ENCODE measurements around the gene PDCL2. TPM values are rescaled to one million over a fixed set of nuclear protein-coding genes. Genes with fewer than 3 reads are reported as not detected.

Gene PDCL2
- total RNA-seq, 1 donor = not detected

DNA sequence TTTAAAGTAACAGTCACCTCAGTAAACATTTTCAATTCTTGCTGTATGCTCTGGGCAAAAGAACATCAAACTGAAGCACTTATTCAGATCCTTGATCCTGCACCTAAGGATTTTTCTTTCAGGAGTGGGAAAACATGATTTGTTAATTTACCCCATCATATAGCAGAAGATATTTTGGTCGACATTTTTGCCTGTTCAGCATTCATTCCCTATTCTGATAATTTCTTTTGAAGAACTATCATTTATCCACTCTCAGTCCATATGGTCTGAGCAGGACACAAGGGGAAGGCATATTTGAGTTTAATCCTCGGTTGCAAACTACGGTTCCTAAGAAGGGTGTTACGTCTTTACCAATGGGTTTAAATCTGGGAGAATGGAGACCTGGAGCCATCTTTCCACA lies 44.1 kb downstream of the PDCL2 start:
- peak overlapping the region; percentile 67 for H3K4me3 ChIP-seq (ENCODE audit: low read depth, low read length)
- DNase-seq (ENCODE audit: low read depth) = no peak
- TF ChIP-seq, protein P1, sequence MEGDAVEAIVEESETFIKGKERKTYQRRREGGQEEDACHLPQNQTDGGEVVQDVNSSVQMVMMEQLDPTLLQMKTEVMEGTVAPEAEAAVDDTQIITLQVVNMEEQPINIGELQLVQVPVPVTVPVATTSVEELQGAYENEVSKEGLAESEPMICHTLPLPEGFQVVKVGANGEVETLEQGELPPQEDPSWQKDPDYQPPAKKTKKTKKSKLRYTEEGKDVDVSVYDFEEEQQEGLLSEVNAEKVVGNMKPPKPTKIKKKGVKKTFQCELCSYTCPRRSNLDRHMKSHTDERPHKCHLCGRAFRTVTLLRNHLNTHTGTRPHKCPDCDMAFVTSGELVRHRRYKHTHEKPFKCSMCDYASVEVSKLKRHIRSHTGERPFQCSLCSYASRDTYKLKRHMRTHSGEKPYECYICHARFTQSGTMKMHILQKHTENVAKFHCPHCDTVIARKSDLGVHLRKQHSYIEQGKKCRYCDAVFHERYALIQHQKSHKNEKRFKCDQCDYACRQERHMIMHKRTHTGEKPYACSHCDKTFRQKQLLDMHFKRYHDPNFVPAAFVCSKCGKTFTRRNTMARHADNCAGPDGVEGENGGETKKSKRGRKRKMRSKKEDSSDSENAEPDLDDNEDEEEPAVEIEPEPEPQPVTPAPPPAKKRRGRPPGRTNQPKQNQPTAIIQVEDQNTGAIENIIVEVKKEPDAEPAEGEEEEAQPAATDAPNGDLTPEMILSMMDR (IDR thresholded peaks at IDR 0.05; ENCODE audit: insufficient read depth, low read depth, low read length) = no peak

DNA sequence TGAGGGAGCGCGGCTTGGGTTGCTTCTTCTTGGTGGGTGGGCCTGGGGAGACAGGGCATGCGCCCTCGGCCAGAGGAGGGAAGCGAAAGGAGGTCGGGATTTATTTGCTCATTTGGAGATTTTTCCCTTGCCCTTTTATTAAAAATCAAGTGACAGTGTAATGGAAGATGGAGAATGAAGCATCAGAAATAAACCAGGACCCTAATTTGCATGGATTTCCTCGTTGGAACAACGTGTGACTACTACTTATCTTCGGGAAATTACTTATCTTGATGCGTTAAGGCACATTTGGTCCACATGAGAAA lies 44.6 kb downstream of the PDCL2 start:
- TF ChIP-seq, protein P1 (IDR thresholded peaks at IDR 0.05; ENCODE audit: insufficient read depth, low read depth, low read length) = no peak
- H3K4me3 ChIP-seq (ENCODE audit: low read depth, low read length) = peak overlapping the region; percentile 67
- no peak for DNase-seq (ENCODE audit: low read depth)

DNA sequence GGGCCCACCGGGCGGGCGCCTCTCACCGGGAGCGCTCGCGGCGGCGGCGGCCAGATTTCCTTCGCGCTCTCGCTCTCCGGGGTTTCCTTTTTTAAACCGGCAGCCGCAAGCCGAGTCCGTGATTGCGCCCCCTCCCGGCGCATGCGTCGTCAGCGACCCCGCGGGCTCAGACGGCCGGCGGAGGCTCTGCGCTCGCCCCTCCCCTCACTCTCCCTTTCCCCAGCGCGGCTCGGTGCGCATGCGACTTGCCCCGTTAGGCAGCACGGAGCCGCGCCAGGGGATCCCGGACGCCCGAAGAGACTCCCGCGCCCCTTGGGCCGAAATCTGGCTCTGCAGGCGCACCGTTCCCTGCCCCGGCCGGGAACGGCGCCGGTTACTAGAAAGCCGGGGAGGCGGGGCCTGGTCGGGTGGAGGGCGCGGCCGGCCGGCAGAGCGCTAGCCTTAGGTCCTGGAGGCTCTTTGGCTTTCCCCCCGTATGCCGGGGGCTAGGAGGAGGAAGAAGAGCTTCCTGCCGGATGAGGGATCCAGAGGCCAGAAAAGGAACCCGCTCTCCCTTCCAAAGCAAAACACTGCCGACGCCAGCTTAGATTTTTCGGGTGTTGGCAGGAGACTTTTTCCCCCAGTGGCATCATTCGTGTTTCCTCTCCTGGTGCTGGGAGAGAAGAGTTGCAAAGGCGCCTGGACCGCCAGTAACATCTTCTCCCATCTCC lies 45.1 kb downstream of the PDCL2 start, which contains the start of gene CLOCK:
TSS of gene CLOCK (minus strand) at position 154 of the 710 bp plus-strand sequence. CDS start 64,124 bp downstream, outside the sequence.
- TF ChIP-seq, protein P1 (IDR thresholded peaks at IDR 0.05; ENCODE audit: insufficient read depth, low read depth, low read length) = peak; percentile 51
- DNase-seq (ENCODE audit: low read depth) = peak; percentile 90

DNA sequence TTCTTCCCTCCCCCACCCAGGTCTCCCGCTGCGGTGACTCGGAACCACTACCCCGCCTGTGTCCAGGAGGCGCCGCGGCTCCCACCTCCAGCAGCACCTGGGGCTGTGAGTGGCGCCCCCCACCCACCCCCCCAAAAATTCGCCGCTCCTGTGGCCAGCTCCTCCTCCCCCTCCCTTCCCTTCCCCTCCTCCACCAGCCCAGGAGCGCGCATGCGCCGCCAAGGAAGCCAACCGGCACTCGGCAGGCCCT lies 45.6 kb downstream of the PDCL2 start:
- DNase-seq (ENCODE audit: low read depth) = no peak
- TF ChIP-seq, protein P1 (IDR thresholded peaks at IDR 0.05; ENCODE audit: insufficient read depth, low read depth, low read length) = no peak
- H3K4me3 ChIP-seq (ENCODE audit: low read depth, low read length) = peak overlapping the region; percentile 67

More for the DNA sequence above, 45.1 kb downstream of the PDCL2 start, which contains the start of gene CLOCK:
- H3K4me3 ChIP-seq (ENCODE audit: low read depth, low read length) = peak within 1 kb of the TSS; percentile 67

DNA sequence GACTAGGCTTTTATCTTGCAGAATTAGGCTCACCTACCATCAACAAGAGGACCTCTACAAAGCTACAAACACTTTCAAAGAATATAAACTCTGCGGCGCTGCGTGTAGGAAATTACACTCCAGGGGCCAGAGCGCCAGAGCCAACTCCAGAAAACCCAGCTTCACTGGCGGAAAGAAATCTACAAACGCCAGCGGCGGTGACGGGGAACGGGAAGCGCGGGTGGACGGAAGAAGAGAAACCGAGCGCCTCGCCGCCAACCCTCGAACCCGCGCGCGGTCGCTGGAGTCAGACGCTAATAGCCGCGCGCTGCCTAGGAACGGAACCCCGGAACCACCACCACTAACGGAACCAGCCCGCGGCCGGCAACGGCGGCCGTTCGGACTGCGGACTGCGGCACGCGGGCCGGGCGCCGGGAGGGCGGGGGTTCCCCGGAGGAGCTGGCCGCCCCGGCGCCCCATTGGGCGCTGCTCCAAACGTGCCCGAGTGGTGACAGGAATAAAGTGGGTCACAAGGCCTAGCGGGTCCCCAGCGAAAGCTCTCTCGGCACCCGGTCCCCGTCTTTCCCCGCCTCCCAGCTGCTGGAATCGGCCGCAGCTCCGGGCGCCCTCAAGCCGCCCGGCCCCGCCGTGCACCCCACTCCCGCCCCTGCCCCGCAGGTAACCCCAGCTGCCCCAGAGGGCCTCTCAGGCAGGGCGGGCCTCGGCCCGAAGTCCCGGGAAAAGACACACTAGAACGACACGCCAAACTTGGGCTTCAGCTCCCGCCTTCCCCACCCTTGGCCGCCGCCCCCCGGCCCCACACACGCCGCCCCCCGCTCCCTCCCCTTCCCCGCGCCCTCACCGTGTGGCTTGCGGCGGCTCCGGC lies 46.2 kb downstream of the PDCL2 start:
- peak; percentile 68 for DNase-seq (ENCODE audit: low read depth)
- H3K4me3 ChIP-seq (ENCODE audit: low read depth, low read length) = peak overlapping the region; percentile 67
- TF ChIP-seq, protein P1 (IDR thresholded peaks at IDR 0.05; ENCODE audit: insufficient read depth, low read depth, low read length) = no peak

DNA sequence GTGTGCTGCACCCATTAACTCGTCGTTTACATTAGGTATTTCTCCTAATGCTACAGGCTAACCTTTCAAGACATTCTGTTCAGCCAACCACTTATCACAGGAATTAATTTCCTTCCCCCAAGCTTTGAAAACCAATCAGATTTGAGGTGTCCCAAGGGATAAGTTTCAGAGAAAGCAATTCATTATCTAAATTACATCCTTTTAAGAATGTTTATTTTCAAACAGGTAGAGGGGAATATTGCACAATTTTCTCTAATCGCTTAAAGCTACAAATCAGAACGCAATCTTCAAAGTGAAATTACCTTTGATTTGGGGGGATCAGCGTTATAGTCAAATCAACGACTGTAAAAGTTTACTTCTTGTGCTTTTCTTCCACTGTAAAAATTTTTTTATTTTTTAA lies 46.9 kb downstream of the PDCL2 start:
- H3K4me3 ChIP-seq (ENCODE audit: low read depth, low read length) = peak overlapping the region; percentile 67
- TF ChIP-seq, protein P1 (IDR thresholded peaks at IDR 0.05; ENCODE audit: insufficient read depth, low read depth, low read length) = no peak
- DNase-seq (ENCODE audit: low read depth) = peak; percentile 26

Data from fibroblast of villous mesenchyme (primary cell).